B cell (primary cell): Measurements from ENCODE around the gene TRMT112. TPM values are rescaled to one million over a fixed set of nuclear protein-coding genes. Genes with fewer than 3 reads are reported as not detected.
A peak's percentile ranks its signal among the peaks of the same experiment; 100 is the strongest.

ENCODE experiments used
- ATAC-seq: fragments of 200-7000 bp; cut with Tn5 transposase; one replicate; pipeline ENCODE4 v1.10.0; 2021; ENCODE audit warnings: low read depth, mild to moderate bottlenecking, moderate number of reproducible peaks, moderate library complexity
- CTCF ChIA-PET: fragments of 350-600 bp; sonication (Branson Sonifier 250); formaldehyde crosslinking; loops from one replicate; lab custom pipeline; 2021; ENCODE audit warnings: antibody characterized with exemption, inconsistent platforms; lab: Charles Lee
- POLR2A ChIA-PET: fragments of 350-600 bp; sonication (Branson Sonifier 250); formaldehyde crosslinking; loops from one replicate; lab custom pipeline; 2021; ENCODE audit warnings: antibody characterized with exemption; lab: Charles Lee
- DNase-seq: peaks from one replicate; pipeline ENCODE4 v3.0.0; 2013
- H2AFZ ChIP-seq: 2 replicates; pipeline ENCODE4 v1.6.1; 2012; ENCODE audit warnings: mild to moderate bottlenecking, low read depth, low read length; ENCODE audit not compliant: insufficient read depth, poor library complexity, severe bottlenecking
- H3K27ac ChIP-seq, 2 donors: 1 replicate in 1 of 2; 2 replicates in 1 of 2; pipeline ENCODE4 v1.5.1; 2012 to 2013; ENCODE audit warnings: low read length in 2 of 2, mild to moderate bottlenecking in 2 of 2, moderate library complexity in 1 of 2
- H3K27me3 ChIP-seq, 4 experiments: fragments of 200-600 bp in 1 of 4; sonication (generic) in 1 of 4; replicated peaks in 1 of 4; 1 replicate in 2 of 4; 2 replicates in 2 of 4; pipeline versions ENCODE4 v1.6.1 to v1.7.0; 2013 to 2016; ENCODE audit warnings: low read length in 3 of 4, mild to moderate bottlenecking in 2 of 4, mixed read lengths in 1 of 4, moderate library complexity in 1 of 4; ENCODE audit not compliant: insufficient read depth in 4 of 4, control insufficient read depth in 3 of 4; ENCODE audit errors: control extremely low read depth in 1 of 4
- H3K36me3 ChIP-seq, 2 experiments: replicated peaks in 1 of 2; 1 replicate in 1 of 2; 2 replicates in 1 of 2; pipeline versions ENCODE4 v1.6.1 to v1.7.1; 2013; ENCODE audit warnings: low read length in 1 of 2; ENCODE audit not compliant: insufficient read depth in 2 of 2, control insufficient read depth in 1 of 2; ENCODE audit errors: control extremely low read depth in 1 of 2, extremely low read depth in 1 of 2
- H3K4me1 ChIP-seq, 2 donors: fragments of 200-600 bp in 1 of 2; sonication (generic) in 1 of 2; 1 replicate in 1 of 2; 2 replicates in 1 of 2; pipeline versions ENCODE4 v1.5.1 to v1.6.1; 2013 to 2017; ENCODE audit warnings: low read length in 2 of 2; ENCODE audit not compliant: control insufficient read depth in 2 of 2, insufficient read depth in 2 of 2
- H3K4me2 ChIP-seq: replicated peaks from 2 replicates; pipeline ENCODE3; 2012; ENCODE audit warnings: mild to moderate bottlenecking, low read depth, low read length; ENCODE audit not compliant: poor library complexity, severe bottlenecking
- H3K4me3 ChIP-seq, 5 experiments: fragments of 200-600 bp in 1 of 5; sonication (generic) in 1 of 5; 1 replicate in 3 of 5; 2 replicates in 2 of 5; pipeline versions ENCODE4 v1.5.1 to v1.7.0; 2011 to 2016; ENCODE audit warnings: low read length in 4 of 5, mild to moderate bottlenecking in 4 of 5, low read depth in 2 of 5, control low read depth in 1 of 5, moderate library complexity in 1 of 5; ENCODE audit not compliant: insufficient read depth in 1 of 5; ENCODE audit errors: control extremely low read depth in 1 of 5, extremely low read depth in 1 of 5
- H3K79me2 ChIP-seq: fragments of 200-600 bp; sonication (generic); one replicate; pipeline ENCODE4 v1.6.0; 2016; ENCODE audit warnings: low read length; ENCODE audit not compliant: control insufficient read depth, insufficient read depth
- H3K9ac ChIP-seq: fragments of 200-600 bp; sonication (generic); 2 replicates; pipeline ENCODE4 v1.6.1; 2017; ENCODE audit warnings: mild to moderate bottlenecking, low read length, moderate library complexity
- H3K9me3 ChIP-seq, 3 donors: one replicate each; pipeline versions ENCODE4 v1.6.1 to v1.7.1; 2013; ENCODE audit warnings: low read length in 2 of 3; ENCODE audit not compliant: control insufficient read depth in 2 of 3, insufficient read depth in 1 of 3; ENCODE audit errors: control extremely low read depth in 1 of 3
- H4K20me1 ChIP-seq: 2 replicates; pipeline ENCODE4 v1.6.0; 2012; ENCODE audit warnings: mild to moderate bottlenecking, low read length; ENCODE audit not compliant: insufficient read depth, control insufficient read depth, poor library complexity, severe bottlenecking
- H3K27ac Mint-ChIP-seq: one replicate; pipeline ENCODE4 v1.8.0; 2021; ENCODE audit warnings: mixed read lengths
- H3K27me3 Mint-ChIP-seq: one replicate; pipeline ENCODE4 v1.8.0; 2021; ENCODE audit warnings: mixed read lengths
- H3K4me1 Mint-ChIP-seq: one replicate; pipeline ENCODE4 v1.8.0; 2021; ENCODE audit warnings: mixed read lengths
- H3K4me3 Mint-ChIP-seq: one replicate; pipeline ENCODE4 v1.8.0; 2021; ENCODE audit warnings: mixed read lengths
- H3K9me3 Mint-ChIP-seq: one replicate; pipeline ENCODE4 v1.8.0; 2022; ENCODE audit warnings: mixed read lengths; ENCODE audit not compliant: insufficient read depth
- CTCF ChIP-seq: fragments of 200-600 bp; IDR thresholded peaks from one replicate; pipeline ENCODE4 v1.8.0; 2022; ENCODE audit warnings: antibody characterized with exemption, mild to moderate bottlenecking
- EZH2 ChIP-seq: IDR thresholded peaks from 2 replicates; pipeline ENCODE4 v1.6.1; 2012; ENCODE audit warnings: borderline replicate concordance, low read depth, mild to moderate bottlenecking, moderate library complexity, low read length; ENCODE audit not compliant: insufficient read depth, poor library complexity, severe bottlenecking
- WGBS: methylation state at CpG from one replicate; pipeline ENCODE4 v1.1.5; 2013; ENCODE audit warnings: missing lambda C conversion rate; ENCODE audit not compliant: insufficient coverage; 5-methylcytosine and 5-hydroxymethylcytosine counted together
- intact Hi-C: fragments of 100-400 bp; cut with micrococcal nuclease; formaldehyde crosslinking; loops from one replicate; pipeline ENCODE4 v1.10.0; 2022
- polyA plus RNA-seq: library from polyadenylated mRNA; depleted of rRNA; stranded (reverse); fragments of >200 nt; gene quantifications from 2 replicates; pipeline ENCODE4 v1.2.3, GENCODE V29; 2012
- total RNA-seq, 2 donors: library from RNA; stranded (reverse); fragments of 120-200 nt in 1 of 2; gene quantifications; 1 replicate in 1 of 2; 2 replicates in 1 of 2; pipeline versions ENCODE4 v1.2.3 to v1.2.4, GENCODE V29; 2013 to 2022

TRMT112 gene
- total and polyA plus RNA-seq, 2 donors (not counting 1 experiment from before 2014, with no cell fraction given), result 133 to 231 TPM

DNA sequence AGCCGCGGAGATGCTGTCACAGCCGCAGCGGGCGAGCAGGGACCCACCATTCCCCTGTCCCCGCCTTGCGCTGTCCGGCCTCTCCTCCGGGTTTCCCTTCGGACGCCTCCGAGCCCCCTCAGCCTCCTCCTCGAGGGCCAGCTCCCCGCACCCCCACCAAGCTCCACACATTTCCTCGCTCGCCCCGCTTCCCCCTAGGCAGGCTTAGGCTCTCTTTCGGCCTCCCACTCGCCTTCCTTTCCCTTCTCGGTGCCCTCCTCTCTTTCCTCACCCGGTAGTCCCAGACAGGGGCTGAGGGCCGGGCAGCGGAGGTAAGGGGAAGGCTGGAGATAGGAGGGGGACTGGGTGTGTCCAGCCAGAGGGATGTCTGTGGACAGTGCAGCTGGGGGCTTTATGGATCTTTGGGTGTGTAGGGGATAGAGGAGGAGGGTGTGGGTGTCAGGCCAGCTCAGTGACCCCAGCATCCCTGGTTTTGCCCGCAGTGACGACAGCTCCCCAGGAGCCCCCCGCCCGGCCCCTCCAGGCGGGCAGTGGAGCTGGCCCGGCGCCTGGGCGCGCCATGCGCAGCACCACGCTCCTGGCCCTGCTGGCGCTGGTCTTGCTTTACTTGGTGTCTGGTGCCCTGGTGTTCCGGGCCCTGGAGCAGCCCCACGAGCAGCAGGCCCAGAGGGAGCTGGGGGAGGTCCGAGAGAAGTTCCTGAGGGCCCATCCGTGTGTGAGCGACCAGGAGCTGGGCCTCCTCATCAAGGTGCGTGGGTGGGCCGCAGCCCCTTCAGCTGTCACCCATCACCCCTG lies 24.7 kb downstream of the TRMT112 start:
- Histone ChIP-seq H3K27ac (no peak overlapping the region), H3K4me2 (peak overlapping the region; percentile 89), H3K9ac (peak overlapping the region; percentile 43), H3K9me3 (peaks cover 0 to 17% (median 0%) of the 10 kb centered on the region in 3 donors), H3K27me3 (peaks cover 0 to 65% (median 49%) of the 10 kb centered on the region in 4 experiments), H3K4me3 (peak overlapping the region in 3 of 5 experiments; percentile 32 to 54 (median 45)), H3K79me2 (peaks cover 3% of the 10 kb centered on the region), H3K36me3 (no peaks in the 10 kb centered on the region), H3K4me1 (peaks cover 8 to 30% of the 10 kb centered on the region in 2 donors), H2AFZ (no peak overlapping the region), H4K20me1 (peaks cover 25% of the 10 kb centered on the region)
- H3K27me3 Mint-ChIP-seq, result peaks cover 45% of the 10 kb centered on the region
- H3K4me1 Mint-ChIP-seq, result peaks cover 9% of the 10 kb centered on the region
- TF ChIP-seq CTCF (no peak), EZH2 (no peak)
- no peaks in the 10 kb centered on the region for H3K9me3 Mint-ChIP-seq
- WGBS, result 40% methylated on average over 35 of the region's 42 CpGs
- DNase-seq (peak; percentile 34), ATAC-seq (no peak)
- no peak overlapping the region for H3K27ac Mint-ChIP-seq
- ChIA-PET CTCF (interaction anchor here (1.5 to 6.8 kb wide), 2 partner anchors 10 to 49 kb away, joined by 3 to 47 read pairs; partner anchors contain the start of gene CATSPERZ), POLR2A (interaction anchor here (0.7 to 1.6 kb wide), 2 partner anchors 23 to 428 kb away, joined by 3 to 4 read pairs; no protein-coding TSS in a partner anchor)
- H3K4me3 Mint-ChIP-seq, result peak overlapping the region; percentile 61
- intact Hi-C loops, result no loop called here
